Retinal pigment epithelial cell (primary cell): Measurements from ENCODE around the gene TYSND1.
"Not testable (repeated sequence)": the region's sequence is repeated elsewhere in the genome, so short reads cannot be mapped to it uniquely, and the experiment has no call there.

ENCODE experiments used
- DNase-seq: peaks from one replicate; pipeline ENCODE4 v3.0.0-alpha.2; 2010; ENCODE audit warnings: low read depth
- H3K4me3 ChIP-seq: 2 replicates; pipeline ENCODE4 v1.5.1; 2011; ENCODE audit warnings: mild to moderate bottlenecking, low read length, control low read depth, moderate library complexity
- TF ChIP-seq, protein P1 (sequence below): conservative IDR thresholded peaks from 2 replicates; pipeline ENCODE4 v1.5.1; 2011; ENCODE audit warnings: low read depth, low read length, control low read depth, inconsistent platforms

The TYSND1 gene

GRCh38 chr10:70163448-70163847, 16.9 kb upstream of the TYSND1 start:
- TF ChIP-seq, protein P1, sequence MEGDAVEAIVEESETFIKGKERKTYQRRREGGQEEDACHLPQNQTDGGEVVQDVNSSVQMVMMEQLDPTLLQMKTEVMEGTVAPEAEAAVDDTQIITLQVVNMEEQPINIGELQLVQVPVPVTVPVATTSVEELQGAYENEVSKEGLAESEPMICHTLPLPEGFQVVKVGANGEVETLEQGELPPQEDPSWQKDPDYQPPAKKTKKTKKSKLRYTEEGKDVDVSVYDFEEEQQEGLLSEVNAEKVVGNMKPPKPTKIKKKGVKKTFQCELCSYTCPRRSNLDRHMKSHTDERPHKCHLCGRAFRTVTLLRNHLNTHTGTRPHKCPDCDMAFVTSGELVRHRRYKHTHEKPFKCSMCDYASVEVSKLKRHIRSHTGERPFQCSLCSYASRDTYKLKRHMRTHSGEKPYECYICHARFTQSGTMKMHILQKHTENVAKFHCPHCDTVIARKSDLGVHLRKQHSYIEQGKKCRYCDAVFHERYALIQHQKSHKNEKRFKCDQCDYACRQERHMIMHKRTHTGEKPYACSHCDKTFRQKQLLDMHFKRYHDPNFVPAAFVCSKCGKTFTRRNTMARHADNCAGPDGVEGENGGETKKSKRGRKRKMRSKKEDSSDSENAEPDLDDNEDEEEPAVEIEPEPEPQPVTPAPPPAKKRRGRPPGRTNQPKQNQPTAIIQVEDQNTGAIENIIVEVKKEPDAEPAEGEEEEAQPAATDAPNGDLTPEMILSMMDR, result no peak
- H3K4me3 ChIP-seq, result no peak overlapping the region
- DNase-seq, result no peak

DNA sequence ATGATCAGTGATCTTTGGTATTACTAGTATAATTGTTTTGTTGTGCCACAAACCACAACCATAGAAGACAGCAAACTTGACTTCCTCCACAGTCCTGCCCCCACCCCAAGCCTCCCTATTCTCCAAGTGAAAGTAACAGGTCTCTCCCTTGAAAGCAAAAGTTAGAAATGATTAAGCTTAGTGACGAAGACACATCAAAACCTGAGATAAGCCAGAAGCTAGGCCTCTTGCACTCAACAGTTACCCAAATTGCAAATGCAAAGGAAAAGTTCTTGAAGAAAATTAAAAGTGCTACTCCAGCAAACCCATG, 16.3 kb upstream of the TYSND1 start:
- TF ChIP-seq, protein P1, result no peak
- no peak overlapping the region for H3K4me3 ChIP-seq
- DNase-seq, result no peak

- H3K4me3 ChIP-seq, result no peak overlapping the region
- no peak for DNase-seq
- TF ChIP-seq, protein P1, result no peak
Measured at GRCh38 chr10:70162151-70162891, 15.8 kb upstream of the TYSND1 start.

DNA sequence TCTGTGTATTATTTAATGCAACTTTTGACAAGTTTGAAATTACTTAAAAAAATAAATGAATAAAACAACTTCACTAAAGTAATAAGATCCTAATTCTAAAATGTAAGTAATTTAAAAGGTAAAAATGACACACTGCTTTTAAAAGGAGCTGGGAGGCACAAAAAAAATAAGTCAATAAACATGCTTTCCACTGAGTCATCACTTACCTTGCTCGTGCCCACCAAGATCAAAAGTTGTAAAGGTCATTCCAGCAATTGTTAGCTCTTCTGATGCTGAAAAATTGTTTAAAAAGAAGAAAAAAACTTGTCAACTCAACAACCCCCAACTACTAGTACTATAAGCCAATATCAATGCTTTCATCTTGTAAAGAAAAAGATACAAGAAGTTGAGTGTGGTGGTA, 14.3 kb upstream of the TYSND1 start:
- no peak overlapping the region for H3K4me3 ChIP-seq
- DNase-seq, result no peak
- TF ChIP-seq, protein P1, result no peak

GRCh38 chr10:70159366-70159765, 12.9 kb upstream of the TYSND1 start:
- H3K4me3 ChIP-seq, DNase-seq: not testable (repeated sequence)

- TF ChIP-seq, protein P1, result no peak
- no peak overlapping the region for H3K4me3 ChIP-seq
- no peak for DNase-seq
Measured at GRCh38 chr10:70158113-70158512, 11.6 kb upstream of the TYSND1 start.

GRCh38 chr10:70155255-70155838, 8.8 kb upstream of the TYSND1 start:
- TF ChIP-seq, protein P1, result no peak
- DNase-seq, result no peak
- no peak overlapping the region for H3K4me3 ChIP-seq
